ENCODE measurements around the gene TANC1. TPM values are rescaled to one million over a fixed set of nuclear protein-coding genes. Genes with fewer than 3 reads are reported as not detected.

TANC1 gene
- polyA plus RNA-seq, 1 donor from 2014 or later = 0.37 TPM

GRCh38 chr2:158953926-158954763 is 14.3 kb upstream of the TANC1 start:
- Histone ChIP-seq H3K9me2 (ENCODE audit: insufficient read depth, low read length) (no peaks in the 10 kb centered on the region), H3K27ac (ENCODE audit: low read length) (no peak overlapping the region), H3F3A (ENCODE audit: insufficient read depth, low read length, poor library complexity, severe bottlenecking) (no peaks in the 10 kb centered on the region), H4K20me1 (ENCODE audit: insufficient read depth) (no peaks in the 10 kb centered on the region), H3K9ac (ENCODE audit: low read length) (no peak overlapping the region), H3K4me2 (ENCODE audit: low read length) (no peak overlapping the region), H3K79me2 (replicated peaks; ENCODE audit: insufficient read depth, low read length) (no peaks in the 10 kb centered on the region), H3K4me3 (ENCODE audit: low read length) (no peak overlapping the region), H3K36me3 (ENCODE audit: insufficient read depth, low read length) (no peaks in the 10 kb centered on the region), H2AFZ (ENCODE audit: low read depth, low read length) (no peak overlapping the region), H3K9me3 (ENCODE audit: low read length) (no peaks in the 10 kb centered on the region), H3K27me3 (ENCODE audit: insufficient read depth, low read depth, low read length) (no peaks in the 10 kb centered on the region)
- TF ChIP-seq POLR2AphosphoS5 (IDR thresholded peaks at IDR 0.05) = no peak
- no peak for TF ChIP-seq EZH2 (IDR thresholded peaks at IDR 0.05; ENCODE audit: borderline replicate concordance, insufficient read depth, low read length, poor library complexity, severe bottlenecking)
- TF ChIP-seq SMC3 (conservative IDR thresholded peaks at IDR 0.05; ENCODE audit: poor library complexity) = no peak
- TF ChIP-seq RAD21 (conservative IDR thresholded peaks at IDR 0.05) = no peak
- TF ChIP-seq REST (IDR thresholded peaks at IDR 0.05; ENCODE audit: borderline replicate concordance) = no peak
- no peak for TF ChIP-seq CTCF (IDR thresholded peaks at IDR 0.05; ENCODE audit: poor library complexity, severe bottlenecking)
- no peak for TF ChIP-seq EP300 (conservative IDR thresholded peaks at IDR 0.05; ENCODE audit: poor library complexity, severe bottlenecking)
- TF ChIP-seq TAF1 (IDR thresholded peaks at IDR 0.05; ENCODE audit: low read depth) = no peak
- no peak for TF ChIP-seq MXI1 (conservative IDR thresholded peaks at IDR 0.05; ENCODE audit: poor library complexity, severe bottlenecking)

DNA sequence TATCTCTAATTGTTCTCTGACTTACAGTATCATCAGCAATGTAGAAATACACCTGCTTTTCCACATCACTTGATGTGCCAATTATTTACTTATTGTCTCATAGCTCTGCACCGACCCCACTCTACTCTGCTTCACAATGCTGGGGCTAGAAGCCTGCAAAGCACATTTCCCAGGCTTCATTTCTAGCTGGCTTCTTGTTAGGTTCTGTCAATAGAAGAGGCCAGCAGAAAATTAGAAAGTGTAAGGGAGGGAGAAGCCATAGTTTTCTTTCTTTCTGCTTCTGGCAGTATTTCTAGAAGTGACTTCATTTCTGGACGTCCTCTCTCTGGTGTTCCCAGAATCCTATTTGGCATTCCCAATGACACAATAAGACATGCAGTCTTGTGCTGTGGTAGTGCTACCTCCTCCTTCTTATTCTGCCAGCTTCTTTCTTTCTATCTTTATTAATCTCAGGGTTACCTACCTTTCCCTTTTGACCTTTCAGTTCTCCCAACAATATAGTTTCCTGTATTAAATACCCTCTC is 12.5 kb upstream of the TANC1 start:
- Histone ChIP-seq H3K9ac (ENCODE audit: low read length) (no peak overlapping the region), H3K9me2 (ENCODE audit: insufficient read depth, low read length) (no peaks in the 10 kb centered on the region), H3K9me3 (ENCODE audit: low read length) (no peaks in the 10 kb centered on the region), H3K27ac (ENCODE audit: low read length) (no peak overlapping the region), H4K20me1 (ENCODE audit: insufficient read depth) (no peaks in the 10 kb centered on the region), H2AFZ (ENCODE audit: low read depth, low read length) (no peak overlapping the region), H3K4me2 (ENCODE audit: low read length) (no peak overlapping the region), H3K36me3 (ENCODE audit: insufficient read depth, low read length) (no peaks in the 10 kb centered on the region), H3F3A (ENCODE audit: insufficient read depth, low read length, poor library complexity, severe bottlenecking) (no peaks in the 10 kb centered on the region), H3K79me2 (replicated peaks; ENCODE audit: insufficient read depth, low read length) (no peaks in the 10 kb centered on the region), H3K27me3 (ENCODE audit: insufficient read depth, low read depth, low read length) (no peaks in the 10 kb centered on the region), H3K4me3 (ENCODE audit: low read length) (no peak overlapping the region)
- no peak for TF ChIP-seq CTCF (IDR thresholded peaks at IDR 0.05; ENCODE audit: poor library complexity, severe bottlenecking)

Data from neural cell (in vitro differentiated cells).